Neural cell (in vitro differentiated cells): ENCODE measurements around the gene DBX1.

Experiments
- EP300 ChIP-seq: fragments of 450-650 bp; conservative IDR thresholded peaks from 2 replicates; pipeline ENCODE4 v1.6.1; 2014; ENCODE audit warnings: antibody characterized with exemption, mild to moderate bottlenecking, moderate library complexity; ENCODE audit not compliant: poor library complexity, severe bottlenecking
- EZH2 ChIP-seq: fragments of 200-600, 300-800 bp; shearing (Covaris generic), sonication (generic); IDR thresholded peaks from 2 replicates; pipeline ENCODE4 v1.6.1; 2014; ENCODE audit warnings: antibody characterized with exemption, low read length, borderline replicate concordance, mild to moderate bottlenecking; ENCODE audit not compliant: insufficient read depth, poor library complexity, severe bottlenecking
- POLR2AphosphoS5 ChIP-seq: IDR thresholded peaks from 2 replicates; pipeline ENCODE4 v1.6.1; 2012
- RAD21 ChIP-seq: fragments of 450-650 bp; conservative IDR thresholded peaks from 2 replicates; pipeline ENCODE4 v1.6.1; 2014; ENCODE audit warnings: antibody characterized with exemption, mild to moderate bottlenecking, moderate library complexity
- SMC3 ChIP-seq: fragments of 450-650 bp; conservative IDR thresholded peaks from 2 replicates; pipeline ENCODE4 v1.6.1; 2014; ENCODE audit warnings: antibody characterized with exemption, mild to moderate bottlenecking, moderate library complexity; ENCODE audit not compliant: poor library complexity
- TAF1 ChIP-seq: IDR thresholded peaks from 2 replicates; pipeline ENCODE4 v1.6.1; 2012; ENCODE audit warnings: low read depth
- TF ChIP-seq, protein P1 (sequence below): fragments of 450-650 bp; IDR thresholded peaks from 2 replicates; pipeline ENCODE4 v1.5.1; 2014; ENCODE audit warnings: antibody characterized with exemption, mild to moderate bottlenecking, moderate library complexity; ENCODE audit not compliant: poor library complexity, severe bottlenecking

DNA sequence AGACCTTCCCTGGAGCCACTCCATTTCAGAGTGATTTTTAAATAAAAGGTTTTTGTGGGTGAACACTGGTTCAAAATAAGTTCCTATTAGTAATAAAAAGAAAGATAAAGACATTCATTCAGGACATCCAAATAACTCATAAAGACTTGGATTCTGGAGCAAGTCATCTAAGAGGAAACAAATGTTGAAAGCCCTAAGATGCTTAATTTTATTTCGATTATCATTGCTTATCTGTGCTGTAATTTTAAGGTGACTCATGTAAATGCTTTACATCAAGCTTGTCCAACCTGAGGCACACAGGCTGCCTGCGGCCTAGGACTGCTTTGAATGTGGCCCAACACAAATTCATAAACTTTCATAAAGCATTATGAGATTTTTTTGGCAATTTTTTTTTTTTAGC, 34.2 kb upstream of the DBX1 start:
- TF ChIP-seq, protein P1, sequence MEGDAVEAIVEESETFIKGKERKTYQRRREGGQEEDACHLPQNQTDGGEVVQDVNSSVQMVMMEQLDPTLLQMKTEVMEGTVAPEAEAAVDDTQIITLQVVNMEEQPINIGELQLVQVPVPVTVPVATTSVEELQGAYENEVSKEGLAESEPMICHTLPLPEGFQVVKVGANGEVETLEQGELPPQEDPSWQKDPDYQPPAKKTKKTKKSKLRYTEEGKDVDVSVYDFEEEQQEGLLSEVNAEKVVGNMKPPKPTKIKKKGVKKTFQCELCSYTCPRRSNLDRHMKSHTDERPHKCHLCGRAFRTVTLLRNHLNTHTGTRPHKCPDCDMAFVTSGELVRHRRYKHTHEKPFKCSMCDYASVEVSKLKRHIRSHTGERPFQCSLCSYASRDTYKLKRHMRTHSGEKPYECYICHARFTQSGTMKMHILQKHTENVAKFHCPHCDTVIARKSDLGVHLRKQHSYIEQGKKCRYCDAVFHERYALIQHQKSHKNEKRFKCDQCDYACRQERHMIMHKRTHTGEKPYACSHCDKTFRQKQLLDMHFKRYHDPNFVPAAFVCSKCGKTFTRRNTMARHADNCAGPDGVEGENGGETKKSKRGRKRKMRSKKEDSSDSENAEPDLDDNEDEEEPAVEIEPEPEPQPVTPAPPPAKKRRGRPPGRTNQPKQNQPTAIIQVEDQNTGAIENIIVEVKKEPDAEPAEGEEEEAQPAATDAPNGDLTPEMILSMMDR, result no peak
- no peak for TF ChIP-seq RAD21
- no peak for TF ChIP-seq EZH2
- TF ChIP-seq POLR2AphosphoS5, result no peak
- no peak for TF ChIP-seq TAF1
- no peak for TF ChIP-seq EP300
- TF ChIP-seq SMC3, result no peak
